ENCODE data around the gene TMEM196. TPM values are rescaled to one million over a fixed set of nuclear protein-coding genes. Genes with fewer than 3 reads are reported as not detected.

The TMEM196 gene
- total RNA-seq, 1 donor: not detected

DNA sequence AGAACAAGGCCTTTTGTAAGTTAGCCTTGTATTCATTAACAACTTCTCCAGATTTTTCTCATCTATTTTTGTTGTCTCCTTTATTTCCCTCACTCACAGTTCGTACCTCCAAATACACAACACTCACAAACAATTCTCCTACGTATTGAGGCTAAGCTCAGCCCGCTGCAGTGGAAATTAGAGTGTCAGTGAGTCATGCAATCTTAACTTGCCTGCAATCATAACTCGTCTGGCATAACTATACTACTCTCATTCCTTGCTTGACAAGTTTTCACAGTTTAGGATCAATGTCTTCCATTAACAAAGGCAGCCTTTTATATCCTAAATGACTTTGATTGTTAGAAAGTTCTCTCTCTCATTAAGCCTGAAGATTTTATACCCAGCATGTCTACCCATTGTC is 23.8 kb downstream of the TMEM196 start:
- TF ChIP-seq, protein P1, sequence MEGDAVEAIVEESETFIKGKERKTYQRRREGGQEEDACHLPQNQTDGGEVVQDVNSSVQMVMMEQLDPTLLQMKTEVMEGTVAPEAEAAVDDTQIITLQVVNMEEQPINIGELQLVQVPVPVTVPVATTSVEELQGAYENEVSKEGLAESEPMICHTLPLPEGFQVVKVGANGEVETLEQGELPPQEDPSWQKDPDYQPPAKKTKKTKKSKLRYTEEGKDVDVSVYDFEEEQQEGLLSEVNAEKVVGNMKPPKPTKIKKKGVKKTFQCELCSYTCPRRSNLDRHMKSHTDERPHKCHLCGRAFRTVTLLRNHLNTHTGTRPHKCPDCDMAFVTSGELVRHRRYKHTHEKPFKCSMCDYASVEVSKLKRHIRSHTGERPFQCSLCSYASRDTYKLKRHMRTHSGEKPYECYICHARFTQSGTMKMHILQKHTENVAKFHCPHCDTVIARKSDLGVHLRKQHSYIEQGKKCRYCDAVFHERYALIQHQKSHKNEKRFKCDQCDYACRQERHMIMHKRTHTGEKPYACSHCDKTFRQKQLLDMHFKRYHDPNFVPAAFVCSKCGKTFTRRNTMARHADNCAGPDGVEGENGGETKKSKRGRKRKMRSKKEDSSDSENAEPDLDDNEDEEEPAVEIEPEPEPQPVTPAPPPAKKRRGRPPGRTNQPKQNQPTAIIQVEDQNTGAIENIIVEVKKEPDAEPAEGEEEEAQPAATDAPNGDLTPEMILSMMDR (IDR thresholded peaks at IDR 0.05; ENCODE audit: insufficient read depth, low read depth, low read length): no peak
- H3K4me3 ChIP-seq (ENCODE audit: low read depth, low read length): no peak overlapping the region
- peak; percentile 20 for DNase-seq (ENCODE audit: low read depth)

DNA sequence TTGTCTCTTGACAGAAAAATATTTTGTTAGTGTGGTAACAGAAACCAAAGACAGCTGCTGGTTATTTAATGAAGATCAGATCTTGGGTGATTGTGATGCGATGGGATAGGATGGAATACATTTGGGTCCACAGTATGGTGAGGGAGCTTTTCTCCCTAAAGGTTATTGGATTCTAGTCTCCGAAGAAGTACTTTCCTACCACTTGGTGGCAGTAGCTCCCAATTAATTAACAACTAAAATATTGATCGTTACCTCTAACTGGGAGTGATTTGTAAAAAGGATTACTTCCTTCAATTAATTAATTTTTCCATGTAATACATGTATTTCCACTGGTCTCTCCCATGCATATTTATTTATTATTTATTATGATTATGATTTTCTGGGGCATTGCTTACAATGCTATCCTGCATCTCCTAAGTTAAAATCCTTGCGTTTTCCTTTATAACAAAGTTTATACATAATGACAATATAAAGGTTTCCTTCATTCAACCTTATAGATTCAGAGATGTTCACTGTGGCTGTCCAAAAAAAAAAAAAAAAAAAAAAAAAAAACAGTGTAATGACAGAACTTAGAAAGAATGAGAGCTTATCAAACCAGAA is 25.6 kb downstream of the TMEM196 start:
- TF ChIP-seq, protein P1 (IDR thresholded peaks at IDR 0.05; ENCODE audit: insufficient read depth, low read depth, low read length): peak; percentile 62
- no peak overlapping the region for H3K4me3 ChIP-seq (ENCODE audit: low read depth, low read length)
- DNase-seq (ENCODE audit: low read depth): peak; percentile 44

DNA sequence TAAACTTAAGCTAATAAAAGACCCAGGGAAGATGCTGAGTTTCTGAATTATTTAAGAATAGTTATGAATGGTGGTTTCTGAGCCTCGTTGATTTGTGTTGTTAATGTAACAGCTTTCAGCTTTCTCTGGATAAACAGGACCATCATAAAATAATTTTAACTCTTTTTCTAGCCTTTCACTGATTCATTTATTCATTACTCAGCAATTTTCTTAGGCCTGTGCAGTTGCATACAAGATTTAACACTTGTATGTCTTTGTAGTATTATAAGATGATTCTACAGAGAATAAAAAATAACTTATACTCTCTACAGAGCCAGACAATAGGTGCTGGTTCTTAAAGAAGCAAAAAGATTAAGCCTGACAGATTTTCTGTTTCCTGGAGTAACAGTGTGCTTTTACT is 29.3 kb downstream of the TMEM196 start:
- H3K4me3 ChIP-seq (ENCODE audit: low read depth, low read length): no peak overlapping the region
- TF ChIP-seq, protein P1 (IDR thresholded peaks at IDR 0.05; ENCODE audit: insufficient read depth, low read depth, low read length): no peak
- DNase-seq (ENCODE audit: low read depth): no peak

DNA sequence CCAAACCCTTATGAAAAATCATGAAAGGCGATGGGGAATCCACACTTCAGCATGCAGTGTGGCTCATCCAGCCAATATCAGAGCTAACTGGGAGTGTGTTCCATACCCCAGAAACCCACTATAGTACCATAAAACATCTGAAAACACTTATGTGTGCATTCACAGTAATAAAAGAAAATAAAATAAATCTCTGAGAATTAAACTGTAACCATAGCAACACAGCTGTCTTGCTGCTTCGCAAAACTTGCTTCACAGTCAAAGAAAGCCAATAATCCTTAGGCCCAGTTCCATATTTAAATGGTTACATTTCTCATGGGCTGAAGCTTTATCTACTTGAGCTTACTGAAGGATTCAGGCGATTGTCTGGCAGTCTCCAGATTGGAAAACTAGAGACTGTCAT is 44.7 kb downstream of the TMEM196 start:
- no peak overlapping the region for H3K4me3 ChIP-seq (ENCODE audit: low read depth, low read length)
- TF ChIP-seq, protein P1 (IDR thresholded peaks at IDR 0.05; ENCODE audit: insufficient read depth, low read depth, low read length): no peak
- DNase-seq (ENCODE audit: low read depth): no peak

DNA sequence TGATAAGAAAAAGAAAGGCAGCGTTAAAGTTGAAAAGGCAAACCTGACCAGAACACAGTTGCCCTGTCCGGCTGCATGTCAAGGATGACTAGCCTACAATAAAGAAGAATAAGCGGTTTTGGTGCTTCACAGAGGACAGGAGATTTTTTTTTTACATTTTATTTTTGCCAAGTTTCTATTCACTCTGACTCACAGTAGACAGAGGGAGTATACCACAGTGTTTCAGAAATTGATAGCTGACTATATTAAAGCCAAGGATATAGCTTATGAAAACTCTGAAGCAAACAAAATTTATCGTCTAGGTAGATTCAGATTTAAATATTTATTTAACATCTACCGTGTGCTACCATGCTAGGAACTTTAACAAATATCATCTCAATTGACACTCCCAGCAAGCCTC is 47.6 kb downstream of the TMEM196 start:
- no peak for DNase-seq (ENCODE audit: low read depth)
- H3K4me3 ChIP-seq (ENCODE audit: low read depth, low read length): no peak overlapping the region
- TF ChIP-seq, protein P1 (IDR thresholded peaks at IDR 0.05; ENCODE audit: insufficient read depth, low read depth, low read length): no peak

DNA sequence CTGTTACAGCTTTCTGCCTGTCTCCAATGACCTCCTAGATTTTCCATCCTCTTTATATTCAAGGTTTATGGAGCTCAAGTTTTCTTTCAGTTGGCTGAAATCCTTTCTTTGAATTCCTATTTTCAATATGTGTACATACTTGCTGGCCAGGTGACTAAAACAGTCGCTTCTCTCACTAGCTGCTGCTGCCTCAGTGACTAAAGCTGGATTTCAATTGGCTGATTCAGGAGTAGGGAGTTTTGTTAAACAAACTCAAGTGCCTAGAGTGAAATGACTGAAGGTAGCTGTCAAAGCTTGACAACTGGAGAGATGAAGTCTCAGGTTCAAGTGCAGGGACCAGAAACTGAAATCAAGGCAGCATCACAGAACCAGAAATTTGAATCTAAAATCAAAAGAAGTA is 57.9 kb downstream of the TMEM196 start:
- no peak overlapping the region for H3K4me3 ChIP-seq (ENCODE audit: low read depth, low read length)
- no peak for DNase-seq (ENCODE audit: low read depth)
- TF ChIP-seq, protein P1 (IDR thresholded peaks at IDR 0.05; ENCODE audit: insufficient read depth, low read depth, low read length): no peak

DNA sequence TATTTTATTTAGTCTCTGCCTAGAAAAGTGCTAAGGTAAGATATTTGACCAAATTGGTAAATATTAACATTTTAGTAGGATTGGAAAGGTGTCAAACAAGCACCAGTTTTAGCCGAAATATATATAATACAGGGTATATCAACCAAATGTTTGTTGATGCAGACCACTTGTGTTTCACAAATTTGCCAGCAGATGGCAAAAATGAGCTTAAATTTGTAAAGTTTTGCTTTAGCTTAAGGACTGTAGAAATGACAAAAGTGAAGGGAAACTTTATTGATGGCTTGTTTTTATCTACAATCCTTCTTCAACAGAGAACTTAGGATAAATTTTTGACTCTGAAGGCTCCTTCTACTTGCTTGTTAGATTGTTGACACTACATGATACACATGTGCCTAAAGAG is 59.7 kb downstream of the TMEM196 start:
- TF ChIP-seq, protein P1 (IDR thresholded peaks at IDR 0.05; ENCODE audit: insufficient read depth, low read depth, low read length): peak; percentile 57
- no peak overlapping the region for H3K4me3 ChIP-seq (ENCODE audit: low read depth, low read length)
- peak; percentile 55 for DNase-seq (ENCODE audit: low read depth)
